ENCODE results near the gene PGA4.
A peak's percentile ranks its signal among the peaks of the same experiment; 100 is the strongest.
"Not testable (repeated sequence)": the region's sequence is repeated elsewhere in the genome, so short reads cannot be mapped to it uniquely, and the experiment has no call there.

PGA4 gene

DNA sequence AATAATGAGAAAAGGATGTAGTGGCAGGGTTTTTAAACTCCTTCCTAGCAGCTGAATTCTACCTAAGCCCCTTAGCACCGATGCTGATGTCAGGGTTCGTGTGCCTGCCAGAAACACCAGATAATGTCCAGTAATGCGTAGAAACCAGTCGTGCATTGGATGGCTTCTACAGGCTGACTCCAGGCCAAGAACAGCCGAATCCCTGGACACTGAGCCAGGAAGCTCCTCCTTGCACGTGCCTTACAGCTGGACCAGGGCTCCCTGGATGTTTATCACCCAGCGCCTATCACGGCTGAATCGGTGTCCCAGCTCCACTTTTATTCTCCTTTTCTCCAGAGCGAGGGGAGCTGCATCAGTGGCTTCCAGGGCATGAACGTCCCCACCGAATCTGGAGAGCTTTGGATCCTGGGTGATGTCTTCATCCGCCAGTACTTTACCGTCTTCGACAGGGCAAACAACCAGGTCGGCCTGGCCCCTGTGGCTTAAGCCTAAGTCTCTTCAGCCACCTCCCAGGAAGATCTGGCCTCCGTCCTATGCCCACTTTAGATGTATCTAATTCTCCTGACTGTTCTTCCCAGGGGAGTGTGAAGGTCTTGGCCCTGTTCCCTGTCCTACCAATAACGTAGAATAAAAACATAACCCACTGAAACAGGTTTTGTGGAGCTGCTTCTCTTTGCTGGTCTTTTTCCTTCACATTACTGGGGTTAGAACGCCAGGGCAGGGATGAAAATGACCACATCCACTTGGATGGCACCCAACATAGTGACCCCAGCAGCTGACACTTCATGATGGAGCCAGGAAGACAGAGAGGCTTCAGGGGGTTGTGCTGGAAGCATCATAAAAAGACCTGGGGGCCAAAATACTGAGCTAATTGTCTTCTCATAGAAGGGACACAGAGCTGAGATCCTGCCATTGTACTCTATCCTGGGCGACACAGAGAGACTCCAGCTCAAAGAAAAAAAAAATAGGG is 28.9 kb downstream of the PGA4 start:
- DNase-seq (ENCODE audit: low spot score), result peak; percentile 81

DNA sequence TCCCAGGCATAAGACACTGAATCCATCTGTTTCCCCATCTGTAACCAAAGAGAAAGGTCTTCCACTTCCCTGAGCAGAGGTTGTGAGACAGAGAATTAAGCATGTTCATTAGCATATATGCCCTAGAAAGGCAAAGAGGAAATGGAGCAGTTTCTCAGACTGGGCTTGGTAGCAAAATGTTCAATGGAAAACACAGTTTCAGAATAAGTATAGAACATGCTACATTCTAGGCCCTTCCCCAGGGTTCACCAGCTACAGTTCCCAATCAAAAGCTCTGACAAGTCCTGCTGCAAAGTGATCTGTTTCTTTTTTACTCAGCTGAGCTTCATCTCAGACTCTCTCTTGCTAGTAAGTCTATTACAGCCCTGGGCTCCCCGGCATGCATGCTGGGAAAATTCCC is 30.2 kb downstream of the PGA4 start:
- not testable (repeated sequence) for DNase-seq (ENCODE audit: low spot score)

DNA sequence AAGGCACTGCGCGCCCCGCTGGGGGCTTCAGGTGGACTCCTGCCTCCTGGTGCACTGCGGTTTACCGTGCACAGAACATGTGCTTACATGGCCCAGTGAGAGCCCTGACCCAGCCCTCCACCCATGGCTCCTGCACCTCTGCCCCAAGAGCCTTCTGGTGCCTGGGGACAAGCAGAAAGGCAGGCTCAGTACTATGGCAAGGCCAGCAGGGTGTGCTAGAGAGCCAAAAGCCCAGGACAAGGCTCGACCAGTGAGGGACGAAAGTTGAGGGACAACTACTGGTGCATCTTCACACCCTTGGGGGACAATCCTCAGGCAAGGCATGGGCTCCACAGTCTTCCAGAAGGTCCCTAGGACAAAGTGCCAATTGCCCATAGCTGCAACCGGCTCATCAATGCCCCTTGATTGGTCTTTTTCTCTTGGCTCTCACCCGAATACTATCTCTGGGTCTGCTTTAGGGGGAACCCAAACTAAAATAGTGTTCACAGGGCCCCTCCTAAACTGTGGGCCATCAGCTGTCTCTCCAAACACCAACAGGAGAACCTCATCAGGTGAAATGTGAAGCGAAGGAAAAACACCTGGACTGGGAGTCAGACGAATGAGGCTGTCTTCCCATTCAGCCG is 32.4 kb downstream of the PGA4 start:
- DNase-seq (ENCODE audit: low spot score), result no peak

DNA sequence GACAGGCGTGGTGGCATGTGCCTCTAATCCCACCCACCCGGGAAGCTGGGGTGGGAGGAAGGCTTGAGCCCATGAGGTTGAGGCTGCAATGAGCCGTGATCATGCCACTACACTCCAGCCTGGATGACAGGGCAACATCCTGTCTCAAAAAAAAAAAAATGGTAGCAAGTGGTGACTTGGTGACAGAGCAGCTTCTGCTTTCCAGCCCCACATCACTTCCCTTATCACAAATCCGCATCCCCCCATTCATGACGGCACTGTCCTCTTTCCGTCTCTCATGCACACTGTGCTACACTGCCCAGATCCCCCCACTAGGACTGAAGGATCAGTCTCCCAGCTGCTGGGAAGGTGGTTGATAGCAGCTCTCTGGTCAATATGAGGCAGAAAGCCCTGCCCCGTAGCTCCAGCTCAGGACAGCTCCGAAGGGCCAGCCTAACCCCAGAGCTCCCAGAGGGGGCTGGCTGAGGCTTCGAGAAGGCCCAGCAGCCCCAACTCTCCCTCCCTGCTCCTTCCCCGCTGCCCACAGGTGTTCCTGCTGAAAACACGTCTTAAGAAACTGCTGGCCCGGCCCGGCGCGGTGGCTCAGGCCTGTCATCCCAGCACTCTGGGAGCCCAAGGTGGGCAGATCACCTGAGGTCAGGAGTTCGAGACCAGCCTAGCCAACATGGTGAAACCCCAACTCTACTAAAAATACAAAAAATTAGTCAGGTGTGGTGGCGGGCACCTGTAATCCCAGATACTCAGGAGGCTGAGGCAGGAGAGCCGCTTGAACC is 34.7 kb downstream of the PGA4 start:
- no peak for DNase-seq (ENCODE audit: low spot score)

DNA sequence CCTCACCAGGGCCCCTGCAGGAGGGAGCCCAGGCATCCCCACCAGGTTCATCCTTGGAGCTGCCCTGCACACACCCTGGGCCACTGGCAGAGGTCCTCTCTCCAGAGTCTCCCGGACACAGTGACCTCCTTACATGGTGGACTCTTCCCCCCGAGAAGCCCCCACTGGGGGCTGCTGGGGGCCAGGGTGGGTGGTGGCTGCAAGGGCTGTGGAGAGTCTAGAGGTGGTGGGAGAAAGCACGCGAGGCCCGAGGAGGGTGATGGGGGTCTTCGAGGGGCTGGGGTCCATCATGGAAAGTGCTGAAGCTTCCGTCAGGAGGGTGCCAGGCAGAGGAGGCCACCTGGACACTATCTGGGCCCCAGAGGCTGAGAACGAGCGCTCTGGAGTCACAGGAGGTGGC is 36.4 kb downstream of the PGA4 start:
- no peak for DNase-seq (ENCODE audit: low spot score)

DNA sequence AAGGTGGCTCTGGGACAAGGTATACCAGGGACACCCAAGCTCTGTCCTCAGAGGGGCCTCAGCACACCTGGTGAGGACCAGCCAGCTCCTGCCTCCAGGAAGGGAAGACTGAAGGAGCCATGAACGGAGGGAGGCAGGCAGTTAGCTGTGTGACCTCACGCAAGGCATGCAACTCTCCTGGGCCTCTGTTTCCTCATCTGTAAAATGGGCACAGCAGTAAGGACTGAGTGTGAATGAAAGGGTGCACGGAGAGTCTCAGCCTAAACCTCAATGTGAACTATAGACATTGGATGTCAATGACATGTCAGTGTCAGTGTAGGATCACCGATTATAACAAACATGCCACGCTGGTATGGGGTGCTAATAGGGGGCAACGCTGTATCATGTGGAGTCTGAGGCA is 37.2 kb downstream of the PGA4 start:
- no peak for DNase-seq (ENCODE audit: low spot score)

DNA sequence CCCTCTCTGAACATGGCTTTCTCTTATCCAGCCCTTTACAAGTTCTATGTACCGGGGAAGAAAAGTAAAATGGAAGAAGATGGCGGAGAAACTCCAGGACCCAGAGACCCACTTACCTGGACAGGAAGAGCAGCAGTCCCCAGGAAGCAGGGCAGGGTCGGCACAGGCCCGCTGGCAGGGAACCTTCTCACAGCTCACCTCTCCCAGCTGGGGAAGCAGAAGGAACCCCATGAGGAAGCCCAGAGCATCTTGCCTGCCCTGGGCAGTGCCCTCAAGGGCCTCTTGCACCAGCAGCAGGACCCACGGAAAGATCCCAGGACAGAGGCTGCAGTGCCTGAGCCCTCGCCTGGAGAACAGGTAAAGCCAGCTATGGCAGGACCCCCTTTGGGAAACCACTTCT is 42.2 kb downstream of the PGA4 start:
- no peak for DNase-seq (ENCODE audit: low spot score)

DNA sequence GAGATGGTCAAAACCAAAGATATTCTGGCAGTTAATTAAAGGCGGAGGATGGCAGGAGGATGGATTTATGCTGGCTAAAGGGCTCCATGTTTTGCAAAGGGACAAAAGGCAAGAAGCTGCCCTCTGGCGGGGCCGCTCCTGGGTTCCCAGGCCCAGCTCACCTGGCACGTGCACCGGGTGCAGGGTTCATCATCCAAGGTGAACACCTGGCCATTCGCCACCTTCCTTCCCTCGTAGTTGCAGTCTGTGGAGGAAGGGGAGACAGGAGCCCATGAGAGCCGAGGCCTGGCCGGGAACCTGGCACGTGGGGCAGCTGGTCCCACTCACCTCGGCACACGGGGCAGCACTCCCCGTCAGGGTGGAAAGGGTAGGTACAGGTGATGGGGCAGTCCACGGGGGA is 42.6 kb downstream of the PGA4 start:
- DNase-seq (ENCODE audit: low spot score), result no peak

DNA sequence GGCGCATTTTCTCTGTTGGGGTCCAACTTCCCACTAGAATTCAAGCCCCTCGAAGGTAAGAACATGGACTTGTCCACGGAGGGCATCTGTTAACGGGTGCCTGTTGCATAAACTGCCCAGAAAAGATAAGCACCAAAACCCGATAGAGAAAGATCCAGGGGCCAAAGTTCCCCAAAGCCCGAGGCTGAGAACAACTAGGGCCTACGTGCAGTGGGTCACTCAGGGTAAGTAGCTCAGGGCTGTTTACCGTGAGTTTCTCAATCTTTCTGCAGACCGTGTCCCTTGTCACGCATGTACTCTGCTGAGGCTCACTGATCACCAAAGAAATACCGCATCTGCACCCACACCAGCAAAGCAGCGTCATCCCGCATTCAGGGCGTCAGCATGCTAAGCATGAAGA is 43.2 kb downstream of the PGA4 start:
- no peak for DNase-seq (ENCODE audit: low spot score)

DNA sequence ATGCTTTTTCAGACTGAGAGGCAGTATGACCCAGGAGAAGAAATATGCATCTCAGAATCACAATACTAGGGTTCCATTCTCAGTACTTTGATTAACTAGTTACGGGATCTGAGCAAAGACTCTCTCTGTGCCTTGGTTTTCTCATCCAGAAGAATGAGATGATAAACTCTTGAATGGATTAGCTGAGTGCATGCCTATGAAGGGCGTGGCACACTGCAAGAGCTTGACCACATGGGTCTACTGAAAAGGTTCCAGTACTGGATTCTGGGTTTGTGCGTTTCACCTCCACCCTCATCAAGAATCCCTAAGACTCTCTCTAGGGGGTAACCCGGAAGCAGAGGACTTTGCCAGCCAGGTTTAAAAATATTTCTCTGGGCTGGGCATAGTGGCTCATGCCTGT is 44.5 kb downstream of the PGA4 start:
- no peak for DNase-seq (ENCODE audit: low spot score)

DNA sequence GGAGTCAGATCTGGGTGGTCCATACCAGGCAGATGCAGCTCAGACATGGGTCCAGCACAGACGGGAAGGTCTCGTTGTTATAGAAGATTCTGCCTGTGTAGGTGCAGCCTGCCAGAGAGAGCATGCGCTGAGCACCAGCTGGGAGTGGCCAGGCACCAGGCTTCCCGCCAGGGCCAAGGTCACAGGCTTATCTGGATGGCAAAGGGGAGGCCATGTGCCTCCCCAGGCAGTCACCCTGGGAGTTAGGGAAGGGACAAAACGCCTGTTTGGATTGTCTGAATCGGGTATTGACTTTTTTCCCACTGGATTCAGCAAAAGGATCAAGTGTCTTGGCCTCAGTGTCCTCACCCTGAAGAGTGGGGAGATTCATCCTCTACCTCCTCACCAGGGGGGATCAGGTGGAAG is 45.3 kb downstream of the PGA4 start:
- DNase-seq (ENCODE audit: low spot score), result no peak

DNA sequence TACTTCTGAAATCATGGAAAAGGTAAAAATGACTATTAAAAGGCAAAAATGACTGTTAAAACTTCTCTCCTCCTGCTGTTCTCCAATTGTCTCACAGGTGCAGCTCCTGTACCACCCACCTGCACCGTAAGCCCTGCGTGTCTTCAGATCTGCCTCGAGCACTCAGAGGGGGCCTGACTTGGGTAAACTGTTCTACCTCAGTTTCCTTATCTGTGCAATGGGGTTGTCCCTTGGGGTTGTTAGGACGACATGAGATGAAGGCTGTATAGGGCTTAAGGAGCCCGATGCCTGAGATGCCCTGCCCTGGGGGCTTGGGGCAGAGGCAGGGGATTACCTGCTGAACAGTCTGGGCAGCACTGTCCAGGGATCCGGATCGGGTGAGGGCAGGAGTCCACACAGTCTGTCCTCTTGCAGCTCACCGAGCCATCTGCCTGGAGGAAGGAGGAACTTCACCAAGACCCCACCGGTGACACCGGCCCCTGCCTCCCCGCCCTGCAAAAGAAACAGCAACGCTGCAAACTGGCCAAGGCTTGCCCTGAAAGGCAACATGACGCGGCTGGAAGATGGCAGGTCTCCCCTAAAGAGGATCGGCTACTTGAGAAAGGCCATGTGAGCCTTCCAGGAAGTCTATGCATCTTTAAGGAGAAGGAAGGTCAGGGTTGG is 46.6 kb downstream of the PGA4 start:
- no peak for DNase-seq (ENCODE audit: low spot score)

DNA sequence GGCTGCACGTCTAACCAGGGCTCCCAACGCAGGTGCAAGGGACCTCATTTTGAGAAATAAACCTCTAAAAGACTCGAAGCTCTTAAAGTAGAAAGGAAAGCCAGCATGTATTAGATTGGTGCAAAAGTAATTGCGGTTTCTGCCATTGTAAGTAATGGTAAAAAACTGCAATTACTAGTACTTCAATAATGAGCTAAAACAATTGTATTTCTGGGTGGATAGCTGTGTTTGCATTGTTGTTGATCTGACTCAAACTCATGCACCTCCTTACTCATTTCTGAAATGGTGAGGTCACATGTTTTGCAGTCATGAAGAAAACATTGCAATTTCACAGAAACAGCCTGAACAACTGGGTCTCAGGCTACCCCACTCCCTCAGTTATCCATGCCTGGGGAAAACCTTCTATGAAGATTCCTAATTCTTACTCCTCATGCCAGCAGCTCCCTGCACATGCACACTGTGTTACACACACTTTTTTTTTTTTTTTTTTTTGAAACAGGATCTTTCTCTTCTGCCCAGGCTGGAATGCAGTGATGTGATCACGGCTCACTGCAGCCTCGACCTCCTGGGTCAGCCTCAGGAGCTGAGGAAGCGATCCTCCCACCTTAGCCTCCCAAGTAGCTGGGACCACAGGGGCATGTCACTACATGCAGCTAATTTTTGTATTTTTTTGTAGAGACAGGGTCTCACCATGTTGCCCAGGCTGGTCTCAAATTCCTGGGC is 48.4 kb downstream of the PGA4 start:
- DNase-seq (ENCODE audit: low spot score), result no peak

DNA sequence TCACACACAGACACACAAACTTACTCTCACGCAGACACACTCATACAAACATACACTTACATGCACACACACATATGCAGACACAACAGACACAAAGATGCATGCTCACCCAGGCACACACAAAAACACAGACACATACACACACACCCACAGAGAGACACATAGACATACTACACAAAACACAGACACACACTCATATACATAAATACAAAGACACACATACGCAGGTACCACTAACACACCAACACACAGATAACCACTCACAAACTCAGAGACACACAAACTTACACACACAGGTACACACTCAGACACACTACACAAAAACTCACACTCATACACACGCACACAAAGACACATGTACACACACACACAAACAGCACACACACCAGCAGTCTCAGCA is 50.6 kb downstream of the PGA4 start:
- DNase-seq (ENCODE audit: low spot score), result no peak

DNA sequence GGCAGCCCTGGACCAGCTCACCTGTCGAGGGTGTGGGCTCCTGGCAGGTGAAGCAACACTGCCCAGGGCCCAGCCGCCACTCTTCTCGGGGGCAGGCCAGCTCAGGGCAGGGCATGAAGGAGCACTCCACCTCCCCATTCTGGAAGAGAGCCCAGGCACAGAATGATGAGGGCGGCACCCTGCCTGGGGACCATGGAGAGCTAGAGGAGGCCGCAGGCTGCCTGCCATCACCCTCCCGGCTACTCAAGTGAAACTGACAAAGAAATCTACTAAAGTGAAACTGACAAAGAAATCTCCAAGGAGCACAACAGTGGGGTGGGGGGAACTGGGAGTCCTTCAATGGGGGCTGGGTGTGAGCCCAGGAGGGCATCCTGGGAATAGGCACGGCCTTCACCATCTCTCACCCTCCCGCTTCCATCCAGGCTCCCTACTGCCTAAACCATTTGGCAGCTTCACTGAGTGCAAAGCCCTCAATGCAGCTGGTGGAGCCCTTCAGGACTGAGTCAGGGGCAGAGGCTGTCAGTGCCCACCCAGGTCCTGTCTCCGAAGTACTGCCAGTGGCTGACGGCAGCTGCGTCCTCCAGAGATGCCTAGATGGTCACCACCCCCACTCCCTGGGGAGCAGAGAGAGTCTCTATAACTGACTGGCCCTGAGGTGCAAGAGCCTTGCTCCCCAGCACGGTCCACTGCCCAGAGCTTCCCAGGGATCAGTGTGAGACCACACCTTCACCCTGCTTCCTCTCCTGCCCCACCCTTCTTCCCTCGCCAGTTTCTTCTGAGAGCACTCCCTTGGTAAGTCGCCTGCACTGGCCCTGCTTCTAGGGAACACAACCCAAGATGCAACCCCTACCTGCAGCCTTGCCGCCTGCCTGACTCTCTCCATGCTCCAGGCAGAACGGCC is 51.3 kb downstream of the PGA4 start:
- no peak for DNase-seq (ENCODE audit: low spot score)

DNA sequence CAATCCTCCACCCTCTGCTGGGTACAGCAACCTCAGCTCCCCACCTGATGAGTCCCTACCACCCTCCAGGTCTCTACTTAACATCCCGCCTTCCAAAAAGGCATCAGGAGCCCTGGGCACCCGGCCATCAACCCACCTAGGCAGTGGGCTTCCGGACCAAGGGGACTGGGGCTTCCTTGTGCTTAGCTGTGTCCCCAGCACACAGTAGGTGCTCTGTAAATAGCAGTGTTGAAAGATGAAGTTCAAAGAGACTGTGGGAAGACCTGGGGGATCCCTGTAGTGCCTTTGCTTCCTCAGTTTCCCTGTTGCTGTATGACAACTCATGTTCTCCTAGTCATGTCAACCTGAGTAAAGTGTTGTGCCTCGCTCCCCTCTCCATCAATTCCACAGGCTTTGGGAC is 51.9 kb downstream of the PGA4 start:
- no peak for DNase-seq (ENCODE audit: low spot score)

DNA sequence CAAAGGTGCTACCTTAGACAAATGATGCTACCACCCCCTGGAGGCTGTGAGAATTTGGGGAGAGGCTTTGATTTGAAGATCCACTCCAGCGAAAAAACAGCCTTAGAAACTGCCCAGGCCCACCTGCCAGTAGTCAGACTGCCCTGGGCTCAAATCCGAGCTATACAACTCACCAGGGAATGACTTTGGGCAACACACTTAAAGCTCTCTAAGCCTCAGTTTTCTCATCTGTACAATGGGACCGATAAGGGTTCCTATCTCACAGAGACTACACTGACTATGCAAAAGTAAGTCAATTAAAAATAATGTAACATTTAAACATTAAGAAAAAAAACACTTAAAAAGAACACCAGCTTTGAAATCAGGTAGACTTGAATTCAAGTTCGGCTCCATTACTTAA is 53.0 kb downstream of the PGA4 start:
- no peak for DNase-seq (ENCODE audit: low spot score)

DNA sequence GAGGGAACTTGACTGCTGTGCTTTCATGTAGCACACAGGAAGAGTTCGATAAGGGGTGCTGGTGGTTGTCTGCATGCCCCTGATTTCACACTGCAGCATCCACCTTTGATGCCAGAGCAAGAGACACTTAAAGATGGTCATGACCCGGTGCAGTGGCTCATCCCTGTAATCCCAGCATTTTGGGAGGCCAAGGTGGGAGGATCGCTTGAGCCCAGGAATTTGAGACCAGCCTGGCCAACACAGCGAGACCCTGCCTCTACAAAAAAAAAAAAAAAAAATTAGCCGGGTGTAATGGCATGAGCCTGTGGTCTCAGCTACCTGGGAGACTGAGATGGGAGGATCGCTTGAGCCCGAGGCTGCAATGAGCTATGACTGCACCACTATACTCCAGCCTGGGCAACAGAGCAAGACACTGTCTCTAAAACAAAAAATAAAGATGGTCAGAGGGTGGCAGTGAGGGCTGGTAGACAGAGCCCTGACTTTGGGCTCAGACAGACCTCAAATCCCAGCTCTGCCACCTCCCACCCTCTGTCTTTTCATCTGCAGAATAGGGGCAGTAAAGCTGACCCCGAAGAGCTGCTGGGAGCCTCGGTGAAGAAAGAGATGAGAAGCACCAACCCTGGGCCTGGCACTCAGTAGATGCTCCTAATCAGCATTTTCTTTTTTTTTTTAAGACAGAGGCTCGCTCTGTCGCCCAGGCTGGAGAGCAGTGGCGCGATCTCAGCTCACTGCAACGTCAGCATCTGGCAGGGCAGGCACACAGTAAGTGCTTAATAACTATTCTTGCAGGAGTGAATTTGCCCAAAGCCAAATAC is 55.2 kb downstream of the PGA4 start:
- DNase-seq (ENCODE audit: low spot score), result no peak

DNA sequence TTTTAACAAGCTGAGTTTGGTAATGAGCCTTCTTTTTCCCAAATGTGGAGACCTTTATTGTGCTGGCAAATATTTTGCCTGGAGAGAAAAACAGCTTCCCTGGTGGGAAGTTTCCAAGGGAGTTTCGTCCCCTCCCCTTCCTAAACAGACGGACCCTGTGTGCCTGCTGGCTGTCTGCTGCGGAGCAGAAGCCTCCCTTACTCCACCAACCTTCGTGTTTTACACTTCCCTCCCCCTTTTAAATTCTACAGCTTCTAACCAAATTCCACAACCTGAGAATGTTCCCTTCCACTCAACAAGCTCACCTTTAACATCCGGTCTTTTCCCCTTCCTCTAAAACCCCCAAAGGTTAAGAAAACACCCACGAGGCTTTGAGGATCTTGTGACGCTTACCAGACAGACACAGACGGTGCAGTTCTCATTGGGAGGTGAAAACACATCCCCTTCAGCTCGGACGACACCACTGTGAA is 55.9 kb downstream of the PGA4 start:
- no peak for DNase-seq (ENCODE audit: low spot score)
